Psoas muscle (tissue), 8 donors: ENCODE measurements around the gene SPIN2A. TPM values are rescaled to one million over a fixed set of nuclear protein-coding genes. Genes with fewer than 3 reads are reported as not detected.
"Not testable (repeated sequence)": the region's sequence is repeated elsewhere in the genome, so short reads cannot be mapped to it uniquely, and the experiment has no call there.

Experiments used
- ATAC-seq, 4 donors: fragments of 200-7000 bp; cut with Tn5 transposase; one replicate each; pipeline ENCODE4 v1.9.1; 2020; ENCODE audit warnings: moderate library complexity in 3 of 4, mild to moderate bottlenecking in 2 of 4
- DNase-seq, 2 donors: peaks; one replicate each; pipeline ENCODE4 v3.0.0-alpha.2; 2020
- H3K27ac ChIP-seq: fragments of 200-600 bp; one replicate; pipeline ENCODE4 v1.8.0; 2022
- H3K27me3 ChIP-seq, 3 donors: fragments of 200-600 bp in 1 of 3; one replicate each; pipeline versions ENCODE4 v1.6.1 to v1.8.0; 2013 to 2022; ENCODE audit warnings: low read length in 2 of 3, mild to moderate bottlenecking in 2 of 3, moderate library complexity in 1 of 3; ENCODE audit not compliant: insufficient read depth in 3 of 3
- H3K36me3 ChIP-seq, 2 donors: fragments of 200-600 bp in 1 of 2; one replicate each; pipeline versions ENCODE4 v1.6.1 to v1.8.0; 2013 to 2022; ENCODE audit warnings: low read depth in 1 of 2, mild to moderate bottlenecking in 1 of 2, moderate library complexity in 1 of 2; ENCODE audit not compliant: insufficient read depth in 1 of 2
- H3K4me1 ChIP-seq: fragments of 200-600 bp; one replicate; pipeline ENCODE4 v1.8.0; 2022
- H3K4me3 ChIP-seq: fragments of 200-600 bp; one replicate; pipeline ENCODE4 v1.8.0; 2022; ENCODE audit warnings: mild to moderate bottlenecking
- H3K9me3 ChIP-seq: fragments of 200-600 bp; one replicate; pipeline ENCODE4 v1.8.0; 2022
- WGBS, 3 donors: extraction: QIAGEN DNeasy Blood & Tissue Kit; methylation state at CpG; one replicate each; pipeline versions ENCODE4 v1.1.6 to v1.1.7; 2013; 5-methylcytosine and 5-hydroxymethylcytosine counted together
- intact Hi-C, 2 donors: fragments of 100-400 bp; cut with DNase I; formaldehyde crosslinking; loops; one replicate each; pipeline versions ENCODE4 v1.11.0 to v1.14.2; 2022
- polyA plus RNA-seq, 3 donors: library from polyadenylated mRNA; stranded (reverse); fragments of 200-250 nt; gene quantifications; one replicate each; pipeline ENCODE4 v1.2.3, GENCODE V29; 2013
- total RNA-seq, 4 donors: library from RNA; stranded (reverse); fragmentation: NEBNext Ultra II Directional in 2 of 4; extraction: Animal tissue kit (Norgen Biotek cat#: 25700) in 2 of 4; gene quantifications; one replicate each; pipeline versions ENCODE4 v1.2.1 to v1.2.4, GENCODE V29; 2021 to 2023
- TF ChIP-seq, protein P1 (sequence below): fragments of 200-600 bp; IDR thresholded peaks from one replicate; pipeline ENCODE4 v1.8.0; 2022; ENCODE audit warnings: antibody characterized with exemption
- donor health status: healthy with polysubstance abuse.
- donor health status: DM: no; HTN: no; CAD: no; lungs with moderate emphysema.
- donor health status: Bipolar disorder and iron deficiency.
- donor health status: healthy.
- donor health status: DM: yes; HTN: yes; CAD: no.
- donor health status: DM: no; HTN: no; CAD: no.
- donor health status: DM: no; HTN: no; CAD: no.
- donor health status: DM: yes; HTN: yes; CAD: no.

SPIN2A gene
- total and polyA plus RNA-seq, 7 donors = 0.08 to 0.25 (median 0.14) TPM; not detected in 1

GRCh38 chrX:57134702-57135101 is 2.5 kb downstream of the SPIN2A start:
- ATAC-seq (no peak), DNase-seq (no peak)
- Histone ChIP-seq H3K4me3 (no peak overlapping the region), H3K27ac (no peak overlapping the region), H3K27me3 (peaks cover 0 to 4% (median 0%) of the 10 kb centered on the region in 3 donors), H3K4me1 (no peaks in the 10 kb centered on the region), H3K9me3 (no peaks in the 10 kb centered on the region), H3K36me3 (no peaks in the 10 kb centered on the region)
- intact Hi-C loops = no loop called here
- WGBS, 3 donors = 79 to 96% (median 95%) methylated on average over 3 of the region's 3 CpGs
- TF ChIP-seq, protein P1, sequence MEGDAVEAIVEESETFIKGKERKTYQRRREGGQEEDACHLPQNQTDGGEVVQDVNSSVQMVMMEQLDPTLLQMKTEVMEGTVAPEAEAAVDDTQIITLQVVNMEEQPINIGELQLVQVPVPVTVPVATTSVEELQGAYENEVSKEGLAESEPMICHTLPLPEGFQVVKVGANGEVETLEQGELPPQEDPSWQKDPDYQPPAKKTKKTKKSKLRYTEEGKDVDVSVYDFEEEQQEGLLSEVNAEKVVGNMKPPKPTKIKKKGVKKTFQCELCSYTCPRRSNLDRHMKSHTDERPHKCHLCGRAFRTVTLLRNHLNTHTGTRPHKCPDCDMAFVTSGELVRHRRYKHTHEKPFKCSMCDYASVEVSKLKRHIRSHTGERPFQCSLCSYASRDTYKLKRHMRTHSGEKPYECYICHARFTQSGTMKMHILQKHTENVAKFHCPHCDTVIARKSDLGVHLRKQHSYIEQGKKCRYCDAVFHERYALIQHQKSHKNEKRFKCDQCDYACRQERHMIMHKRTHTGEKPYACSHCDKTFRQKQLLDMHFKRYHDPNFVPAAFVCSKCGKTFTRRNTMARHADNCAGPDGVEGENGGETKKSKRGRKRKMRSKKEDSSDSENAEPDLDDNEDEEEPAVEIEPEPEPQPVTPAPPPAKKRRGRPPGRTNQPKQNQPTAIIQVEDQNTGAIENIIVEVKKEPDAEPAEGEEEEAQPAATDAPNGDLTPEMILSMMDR = no peak

GRCh38 chrX:57133706-57134105 is 3.5 kb downstream of the SPIN2A start:
- Histone ChIP-seq H3K4me3 (no peak overlapping the region), H3K4me1 (no peaks in the 10 kb centered on the region), H3K27me3 (peaks cover 0 to 10% (median 0%) of the 10 kb centered on the region in 3 donors), H3K9me3 (no peaks in the 10 kb centered on the region), H3K27ac (no peak overlapping the region), H3K36me3 (no peaks in the 10 kb centered on the region)
- WGBS, 3 donors = 64 to 93% (median 80%) methylated on average over 4 of the region's 4 CpGs
- ATAC-seq (no peak), DNase-seq (no peak)
- intact Hi-C loops = no loop called here
- TF ChIP-seq, protein P1 = no peak

GRCh38 chrX:57133284-57133683 is 3.9 kb downstream of the SPIN2A start:
- intact Hi-C loops = not testable (repeated sequence)

GRCh38 chrX:57132046-57132445 is 5.2 kb downstream of the SPIN2A start:
- Histone ChIP-seq H3K4me3 (no peak overlapping the region), H3K4me1 (no peaks in the 10 kb centered on the region), H3K27me3 (peaks cover 0 to 8% (median 0%) of the 10 kb centered on the region in 3 donors), H3K27ac (no peak overlapping the region), H3K9me3 (no peaks in the 10 kb centered on the region), H3K36me3 (peaks cover 0 to 4% of the 10 kb centered on the region in 2 donors)
- TF ChIP-seq, protein P1 = no peak
- 78 to 95% (median 94%) methylated on average over 7 of the region's 7 CpGs for WGBS, 3 donors
- intact Hi-C loops = no loop called here
- ATAC-seq = no peak
- DNase-seq = no peak

More at GRCh38 chrX:57133284-57133683, 3.9 kb downstream of the SPIN2A start:
- WGBS, 3 donors = 23 to 47% (median 28%) methylated on average over 4 of the region's 4 CpGs
- not testable (repeated sequence) for DNase-seq, H3K4me1 ChIP-seq, H3K27ac ChIP-seq, H3K4me3 ChIP-seq, ATAC-seq, H3K9me3 ChIP-seq, H3K36me3 ChIP-seq
- peaks cover 0 to 12% (median 0%) of the 10 kb centered on the region in 3 donors for H3K27me3 ChIP-seq

GRCh38 chrX:57121816-57122215 is 15.4 kb downstream of the SPIN2A start:
- intact Hi-C loops = no loop called here
- peaks cover 0 to 4% of the 10 kb centered on the region in 2 donors for H3K36me3 ChIP-seq
- H3K4me1 ChIP-seq = no peaks in the 10 kb centered on the region
- DNase-seq = no peak
- 1 to 21% (median 1%) methylated on average over 10 of the region's 10 CpGs for WGBS, 3 donors
- peak overlapping the region; percentile 83 for H3K27ac ChIP-seq
- H3K9me3 ChIP-seq = no peaks in the 10 kb centered on the region
- TF ChIP-seq, protein P1 = no peak
- H3K4me3 ChIP-seq = peak overlapping the region; percentile 74
- H3K27me3 ChIP-seq = no peaks in the 10 kb centered on the region
- no peak for ATAC-seq
